ENCODE data around the gene OR2V1.
"Not testable (repeated sequence)": the region's sequence is repeated elsewhere in the genome, so short reads cannot be mapped to it uniquely, and the experiment has no call there.

Gene OR2V1

GRCh38 chr5:181100121-181100875, 30.7 kb downstream of the OR2V1 start:
- in situ Hi-C loops (cut with MboI; ENCODE audit: low pct_unique_long_range_greater_than_20kb, low sequenced_read_pairs, unreplicated experiment), result no loop called here
- TF ChIP-seq, protein P1, sequence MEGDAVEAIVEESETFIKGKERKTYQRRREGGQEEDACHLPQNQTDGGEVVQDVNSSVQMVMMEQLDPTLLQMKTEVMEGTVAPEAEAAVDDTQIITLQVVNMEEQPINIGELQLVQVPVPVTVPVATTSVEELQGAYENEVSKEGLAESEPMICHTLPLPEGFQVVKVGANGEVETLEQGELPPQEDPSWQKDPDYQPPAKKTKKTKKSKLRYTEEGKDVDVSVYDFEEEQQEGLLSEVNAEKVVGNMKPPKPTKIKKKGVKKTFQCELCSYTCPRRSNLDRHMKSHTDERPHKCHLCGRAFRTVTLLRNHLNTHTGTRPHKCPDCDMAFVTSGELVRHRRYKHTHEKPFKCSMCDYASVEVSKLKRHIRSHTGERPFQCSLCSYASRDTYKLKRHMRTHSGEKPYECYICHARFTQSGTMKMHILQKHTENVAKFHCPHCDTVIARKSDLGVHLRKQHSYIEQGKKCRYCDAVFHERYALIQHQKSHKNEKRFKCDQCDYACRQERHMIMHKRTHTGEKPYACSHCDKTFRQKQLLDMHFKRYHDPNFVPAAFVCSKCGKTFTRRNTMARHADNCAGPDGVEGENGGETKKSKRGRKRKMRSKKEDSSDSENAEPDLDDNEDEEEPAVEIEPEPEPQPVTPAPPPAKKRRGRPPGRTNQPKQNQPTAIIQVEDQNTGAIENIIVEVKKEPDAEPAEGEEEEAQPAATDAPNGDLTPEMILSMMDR (IDR thresholded peaks at IDR 0.05; ENCODE audit: extremely low read depth, insufficient read depth, missing control alignments), result no peak
- no peak for DNase-seq (ENCODE audit: low spot score)

DNA sequence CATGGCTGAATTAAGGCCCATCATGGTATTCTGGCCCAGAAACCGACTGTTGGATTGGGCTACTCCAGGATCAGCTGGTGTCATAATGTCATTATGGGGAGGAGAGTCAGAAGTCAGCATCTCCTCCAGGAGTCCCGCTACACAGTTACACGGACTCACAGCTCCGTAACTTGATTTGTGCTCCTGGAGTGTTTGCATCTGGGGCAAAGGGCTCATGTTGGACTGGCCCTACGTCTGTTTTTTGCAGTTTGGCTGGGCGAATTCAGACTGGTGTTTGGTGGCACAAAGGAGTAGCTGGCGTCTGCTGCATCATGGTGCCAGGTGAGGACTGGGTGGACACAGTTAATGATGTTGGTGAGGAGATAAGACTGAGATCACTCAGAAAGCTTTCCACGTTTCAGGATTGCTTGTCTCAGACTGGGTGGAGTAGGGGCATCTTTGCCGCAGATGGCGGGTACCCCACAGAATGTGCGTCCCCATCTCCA, 31.3 kb downstream of the OR2V1 start:
- TF ChIP-seq, protein P1 (IDR thresholded peaks at IDR 0.05; ENCODE audit: extremely low read depth, insufficient read depth, missing control alignments), result no peak
- in situ Hi-C loops (cut with MboI; ENCODE audit: low pct_unique_long_range_greater_than_20kb, low sequenced_read_pairs, unreplicated experiment), result no loop called here
- no peak for DNase-seq (ENCODE audit: low spot score)

DNA sequence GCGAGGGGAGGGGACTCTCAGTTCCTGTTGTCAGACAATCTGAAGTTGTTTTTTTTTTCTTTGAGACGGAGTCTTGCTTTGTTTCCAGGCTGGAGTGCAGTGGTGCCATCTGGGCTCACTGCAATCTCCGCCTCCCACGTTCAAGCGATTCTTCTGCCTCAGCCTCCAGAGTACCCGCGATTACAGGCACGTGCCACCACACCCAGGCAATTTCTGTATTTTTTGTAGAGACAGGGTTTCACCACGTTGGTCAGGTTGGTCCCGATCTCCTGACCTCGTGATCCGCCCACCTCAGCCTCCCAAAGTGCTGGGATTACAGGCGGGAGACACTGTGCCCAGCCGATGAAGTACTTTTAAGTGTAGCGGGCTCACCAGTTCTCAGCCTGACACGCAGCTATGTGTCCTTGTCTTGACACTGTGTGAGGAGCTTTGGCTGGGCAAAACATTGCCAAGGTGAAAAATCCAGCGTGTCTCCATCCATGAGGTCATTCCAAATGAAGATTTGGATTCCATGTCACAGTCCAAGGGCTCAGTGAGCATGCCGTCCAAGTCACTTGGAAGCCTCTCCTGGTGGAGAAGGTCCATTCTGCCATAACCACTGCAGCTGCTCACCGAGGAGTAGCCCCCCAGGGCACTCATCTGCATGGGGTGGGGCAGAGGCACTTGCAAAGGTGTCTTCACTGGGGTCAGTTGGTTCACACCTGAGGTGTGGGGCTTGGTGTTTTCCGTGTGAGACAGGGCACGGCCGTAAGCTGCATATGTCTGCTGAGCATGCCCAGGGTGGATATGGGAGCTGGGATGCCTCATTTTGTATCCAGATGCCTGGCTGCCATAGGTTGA, 32.0 kb downstream of the OR2V1 start:
- TF ChIP-seq, protein P1 (IDR thresholded peaks at IDR 0.05; ENCODE audit: extremely low read depth, insufficient read depth, missing control alignments), result no peak
- in situ Hi-C loops (cut with MboI; ENCODE audit: low pct_unique_long_range_greater_than_20kb, low sequenced_read_pairs, unreplicated experiment), result no loop called here
- DNase-seq (ENCODE audit: low spot score), result no peak

- in situ Hi-C loops (cut with MboI; ENCODE audit: low pct_unique_long_range_greater_than_20kb, low sequenced_read_pairs, unreplicated experiment), result not testable (repeated sequence)
These were observed 33.0 kb downstream of the OR2V1 start for GRCh38 chr5:181097759-181098491.

DNA sequence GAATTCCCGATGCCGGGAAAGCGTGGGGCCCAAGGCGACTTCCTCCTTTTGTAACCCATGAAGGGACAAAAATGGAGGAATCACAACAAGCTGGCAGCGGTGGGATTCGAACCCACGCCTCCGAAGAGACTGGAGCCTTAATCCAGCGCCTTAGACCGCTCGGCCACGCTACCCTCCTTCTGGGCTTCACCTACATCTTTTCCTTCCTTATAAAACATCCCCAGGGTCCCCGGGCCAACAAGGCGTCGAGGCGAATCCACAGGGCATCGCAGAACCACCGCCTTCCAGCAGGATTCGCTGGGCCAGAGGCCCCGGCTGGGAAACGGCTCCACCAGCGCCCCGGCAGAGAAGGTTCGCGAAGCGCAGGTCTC, 33.6 kb downstream of the OR2V1 start:
- in situ Hi-C loops (cut with MboI; ENCODE audit: low pct_unique_long_range_greater_than_20kb, low sequenced_read_pairs, unreplicated experiment); DNase-seq (ENCODE audit: low spot score): not testable (repeated sequence)

More at GRCh38 chr5:181097759-181098491, 33.0 kb downstream of the OR2V1 start:
- DNase-seq (ENCODE audit: low spot score), result not testable (repeated sequence)

DNA sequence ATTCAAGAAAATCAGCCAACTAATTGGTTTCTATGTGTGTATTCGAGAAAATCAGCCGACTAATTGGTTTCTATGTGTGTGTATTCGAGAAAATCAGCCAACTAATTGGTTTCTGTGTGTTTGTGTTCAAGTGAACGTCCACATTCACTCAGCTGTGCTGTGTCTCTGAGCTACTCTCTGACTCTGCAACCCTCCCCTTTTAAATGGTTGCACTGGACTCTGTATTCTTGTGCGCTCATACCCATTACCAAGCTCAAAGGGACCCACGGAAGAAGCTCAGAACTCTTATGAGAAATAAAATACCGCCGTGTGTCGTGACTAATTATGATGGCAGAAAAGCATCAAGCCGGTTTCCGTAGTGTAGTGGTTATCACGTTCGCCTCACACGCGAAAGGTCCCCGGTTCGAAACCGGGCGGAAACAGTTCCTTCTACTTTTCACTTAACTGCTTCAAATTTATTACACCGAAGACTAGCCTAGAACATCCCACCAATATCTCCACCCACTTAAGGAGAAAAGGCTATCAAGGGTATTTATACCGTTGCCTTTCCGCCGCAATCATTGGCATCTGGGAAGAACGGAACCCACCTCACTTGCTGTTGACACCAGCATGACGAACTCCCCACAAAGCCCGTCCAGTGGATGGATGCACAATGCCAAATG, 34.1 kb downstream of the OR2V1 start:
- DNase-seq (ENCODE audit: low spot score); in situ Hi-C loops (cut with MboI; ENCODE audit: low pct_unique_long_range_greater_than_20kb, low sequenced_read_pairs, unreplicated experiment): not testable (repeated sequence)

DNA sequence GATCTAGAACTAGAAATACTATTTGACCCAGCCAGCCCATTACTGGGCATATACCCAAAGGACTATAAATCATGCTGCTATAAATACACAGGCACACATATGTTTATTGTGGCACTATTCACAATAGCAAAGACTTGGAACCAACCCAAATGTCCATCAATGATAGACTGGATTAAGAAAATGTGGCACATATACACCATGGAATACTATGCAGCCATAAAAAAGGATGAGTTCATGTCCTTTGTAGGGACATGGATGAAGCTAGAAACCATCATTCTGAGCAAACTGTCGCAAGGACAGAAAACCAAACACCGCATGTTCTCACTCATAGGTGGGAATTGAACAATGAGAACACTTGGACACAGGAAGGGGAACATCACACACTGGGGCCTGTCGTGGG, 35.8 kb downstream of the OR2V1 start:
- DNase-seq (ENCODE audit: low spot score); in situ Hi-C loops (cut with MboI; ENCODE audit: low pct_unique_long_range_greater_than_20kb, low sequenced_read_pairs, unreplicated experiment): not testable (repeated sequence)

- TF ChIP-seq, protein P1 (IDR thresholded peaks at IDR 0.05; ENCODE audit: extremely low read depth, insufficient read depth, missing control alignments), result no peak
- no peak for DNase-seq (ENCODE audit: low spot score)
- in situ Hi-C loops (cut with MboI; ENCODE audit: low pct_unique_long_range_greater_than_20kb, low sequenced_read_pairs, unreplicated experiment), result no loop called here
These were observed 38.5 kb downstream of the OR2V1 start for GRCh38 chr5:181092428-181092827.
